NOMO-1 (cell line): Measurements from ENCODE around the gene PSAT1.

Source experiments
- DNase-seq, 2 experiments: peaks; one replicate each; lab custom pipeline; 2025; ENCODE audit not compliant: unreplicated experiment in 2 of 2; lab: John Stamatoyannopoulos, UW

Gene PSAT1

GRCh38 chr9:78292026-78292425 lies 4.9 kb upstream of the PSAT1 start:
- DNase-seq: no peak

- DNase-seq: no peak
These were observed 4.0 kb upstream of the PSAT1 start for GRCh38 chr9:78292716-78293497.

GRCh38 chr9:78294290-78295176 lies 2.4 kb upstream of the PSAT1 start:
- DNase-seq: no peak

- DNase-seq: no peak
These were observed 1.7 kb upstream of the PSAT1 start for GRCh38 chr9:78295177-78295575.

DNA sequence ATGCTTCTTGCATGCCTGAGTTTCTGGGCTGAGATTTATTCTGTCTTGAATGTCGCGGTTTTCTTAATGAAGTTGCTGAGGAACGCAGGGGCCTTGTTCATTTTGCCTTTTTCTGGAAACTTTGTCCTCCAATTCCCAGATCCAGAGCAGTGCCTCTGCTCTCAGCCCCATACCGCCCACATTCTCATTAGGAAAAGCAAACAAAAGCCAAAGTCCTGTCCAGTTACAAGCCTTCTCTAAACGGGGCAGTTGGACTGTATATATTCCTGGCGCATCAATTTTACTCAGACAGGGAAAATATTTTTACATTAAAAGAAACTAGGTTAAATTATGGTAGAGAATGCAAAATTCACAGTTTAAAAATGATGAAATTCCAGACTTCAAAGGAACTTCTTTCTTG lies 1.2 kb upstream of the PSAT1 start:
- DNase-seq: no peak

DNA sequence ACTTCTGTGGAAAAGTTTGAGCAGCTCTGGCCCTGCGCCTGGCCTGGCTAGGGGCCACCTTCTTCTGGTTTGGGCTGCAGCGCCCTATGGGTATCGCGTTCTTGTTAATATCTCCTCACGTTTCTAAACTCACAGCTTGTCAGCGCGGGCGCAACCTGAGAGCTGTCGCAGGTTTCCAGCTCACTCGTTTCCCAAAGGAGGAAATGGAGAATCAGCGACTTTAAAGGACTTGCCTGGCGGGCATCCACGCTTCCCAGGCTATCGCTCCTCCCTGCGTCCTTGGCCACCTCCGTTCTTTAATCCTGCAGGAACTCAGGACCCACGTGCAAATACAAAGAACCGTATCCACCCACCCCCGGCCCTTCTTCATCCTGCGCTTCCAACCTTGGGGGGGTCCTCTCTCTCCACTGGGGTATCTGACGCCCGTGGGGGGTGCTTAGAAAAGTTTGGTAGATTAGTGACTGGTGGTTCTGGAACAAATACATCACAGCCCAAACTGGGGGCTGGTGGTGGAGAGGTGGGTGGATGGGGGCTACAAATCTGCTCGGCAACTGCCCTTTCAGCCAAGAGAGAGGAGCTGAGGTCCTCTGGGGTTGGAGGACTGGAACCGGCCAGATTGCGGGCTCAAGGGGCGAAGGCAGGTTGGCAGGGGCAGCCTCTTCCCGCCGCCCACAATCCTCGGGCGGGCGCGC lies 578 bp upstream of the PSAT1 start:
- no peak for DNase-seq

- DNase-seq: no peak
These were observed 692 bp downstream of the PSAT1 start for GRCh38 chr9:78297672-78297961.

DNA sequence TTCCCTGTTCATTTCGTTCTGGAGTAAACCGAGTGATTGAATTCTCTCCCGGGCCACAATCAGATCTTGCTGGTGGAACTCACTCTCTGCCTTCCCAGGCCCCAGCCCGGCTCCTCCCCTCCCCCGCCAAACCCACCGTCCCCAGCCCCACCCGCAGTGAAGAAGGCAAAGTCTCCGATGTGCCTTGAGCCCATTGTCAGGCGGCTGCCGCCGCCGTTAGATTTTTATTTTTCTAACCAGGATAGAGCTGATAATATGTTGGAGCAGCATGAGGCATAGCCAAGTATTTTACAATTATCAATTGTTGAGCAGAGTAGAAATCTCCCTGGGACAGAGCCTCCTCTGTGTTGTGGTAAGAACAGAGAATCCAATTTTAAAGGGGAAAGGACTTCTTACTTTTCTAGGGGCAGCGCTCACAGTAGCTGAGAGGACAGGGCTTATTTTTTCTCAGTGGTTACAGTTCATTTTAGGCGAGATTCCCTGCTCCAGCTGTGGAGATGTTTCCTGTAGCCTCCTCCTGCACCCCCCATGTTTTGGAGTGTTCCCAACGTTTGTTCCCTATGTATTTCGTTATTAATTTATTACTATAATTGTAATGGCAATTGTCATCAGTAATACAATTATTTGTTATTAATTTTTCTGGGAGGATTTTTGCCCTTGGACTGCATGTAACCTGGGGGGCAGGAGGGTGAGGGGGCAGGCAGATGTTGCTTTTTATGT lies 1.3 kb downstream of the PSAT1 start:
- no peak for DNase-seq

DNA sequence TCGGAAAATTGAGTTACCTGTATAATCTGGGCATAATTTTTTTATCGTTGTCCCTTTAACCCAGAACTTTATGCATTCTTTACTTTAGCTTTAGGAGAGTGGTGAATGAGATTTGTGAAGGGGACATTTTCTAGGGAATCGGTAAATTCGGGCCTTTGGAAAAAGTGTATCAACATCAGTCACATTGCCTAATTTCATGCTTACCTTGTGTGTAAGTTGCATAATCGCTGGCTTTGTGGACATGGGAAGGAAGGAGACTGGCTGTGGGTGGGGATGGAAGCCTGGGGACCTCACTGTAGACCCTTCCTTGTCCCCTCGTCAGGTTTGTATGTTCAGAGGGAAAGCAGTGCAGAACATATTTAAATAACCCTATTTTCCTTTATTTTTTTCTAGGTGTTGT lies 3.3 kb downstream of the PSAT1 start:
- no peak for DNase-seq

DNA sequence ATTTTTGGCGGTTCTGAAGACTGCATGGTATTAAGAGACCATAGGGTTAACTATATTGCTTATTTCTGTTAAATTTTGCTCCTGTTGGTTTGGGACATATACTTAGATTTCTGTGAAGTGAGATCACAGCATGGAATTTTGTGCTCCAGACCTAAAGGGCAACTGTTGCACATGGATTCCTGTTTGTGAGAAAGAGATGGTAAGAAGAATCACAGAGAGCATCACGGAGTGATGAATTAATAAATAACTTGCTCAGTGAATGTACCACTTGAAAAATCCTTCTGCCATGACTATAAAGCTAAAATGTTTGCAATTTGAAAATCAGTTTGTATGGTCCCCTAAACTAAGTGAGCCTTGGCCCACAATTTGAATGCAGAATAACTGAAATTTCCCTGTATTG lies 4.5 kb downstream of the PSAT1 start:
- no peak for DNase-seq

GRCh38 chr9:78303377-78304062 lies 6.6 kb downstream of the PSAT1 start:
- DNase-seq: no peak

GRCh38 chr9:78304357-78304756 lies 7.4 kb downstream of the PSAT1 start:
- DNase-seq: no peak

GRCh38 chr9:78306222-78307076 lies 9.5 kb downstream of the PSAT1 start:
- no peak for DNase-seq

GRCh38 chr9:78307360-78307759 lies 10.4 kb downstream of the PSAT1 start:
- no peak for DNase-seq

DNA sequence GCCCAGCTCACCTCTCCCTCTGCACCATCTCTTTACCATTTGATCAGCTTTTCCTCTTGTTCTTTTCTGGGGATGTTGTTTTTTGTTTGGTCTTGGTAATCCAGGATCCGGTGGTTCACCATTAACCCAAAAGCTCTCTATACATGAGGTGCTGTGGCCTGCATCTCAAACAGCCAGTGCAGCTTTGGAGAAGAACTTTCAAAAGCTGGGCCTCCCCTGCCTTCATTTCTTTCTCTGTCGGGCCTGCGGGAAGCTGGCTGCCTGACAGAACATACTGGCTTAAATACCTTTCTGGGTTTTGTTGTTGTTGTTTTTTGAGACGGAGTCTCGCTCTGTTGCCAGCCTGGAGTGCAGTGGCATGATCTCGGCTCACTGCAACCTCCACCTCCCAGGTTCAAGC lies 12.1 kb downstream of the PSAT1 start:
- DNase-seq: no peak

GRCh38 chr9:78311075-78311474 lies 14.2 kb downstream of the PSAT1 start:
- DNase-seq: no peak

DNA sequence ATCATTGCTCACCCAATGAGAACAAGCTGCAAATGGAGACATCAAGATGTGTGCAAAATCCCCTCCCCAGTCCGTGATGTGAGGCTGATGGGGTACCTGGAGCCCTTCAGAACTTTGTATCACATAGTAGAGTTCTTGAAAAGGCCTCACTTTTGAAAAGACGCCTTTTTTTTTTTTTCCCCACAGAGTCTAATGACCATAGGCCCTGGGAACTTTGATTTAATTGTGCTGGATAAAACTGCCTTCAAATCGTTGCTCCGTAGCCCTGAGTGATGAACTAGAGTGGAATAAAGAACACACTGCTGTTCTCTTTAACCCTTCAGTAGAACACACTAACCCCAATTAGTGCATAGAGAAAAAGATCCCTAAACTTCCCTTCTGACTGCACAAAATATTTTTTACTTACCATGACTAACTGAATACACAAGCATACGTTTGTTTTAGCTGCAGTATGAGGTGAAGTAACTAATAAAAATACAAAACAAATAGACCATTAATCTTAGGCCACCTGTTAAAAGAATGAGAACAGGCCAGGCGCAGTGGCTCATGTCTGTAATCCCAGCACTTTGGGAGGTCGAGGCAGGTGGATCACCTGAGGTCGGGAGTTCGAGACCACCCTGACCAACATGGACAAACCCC lies 15.1 kb downstream of the PSAT1 start:
- DNase-seq: no peak

DNA sequence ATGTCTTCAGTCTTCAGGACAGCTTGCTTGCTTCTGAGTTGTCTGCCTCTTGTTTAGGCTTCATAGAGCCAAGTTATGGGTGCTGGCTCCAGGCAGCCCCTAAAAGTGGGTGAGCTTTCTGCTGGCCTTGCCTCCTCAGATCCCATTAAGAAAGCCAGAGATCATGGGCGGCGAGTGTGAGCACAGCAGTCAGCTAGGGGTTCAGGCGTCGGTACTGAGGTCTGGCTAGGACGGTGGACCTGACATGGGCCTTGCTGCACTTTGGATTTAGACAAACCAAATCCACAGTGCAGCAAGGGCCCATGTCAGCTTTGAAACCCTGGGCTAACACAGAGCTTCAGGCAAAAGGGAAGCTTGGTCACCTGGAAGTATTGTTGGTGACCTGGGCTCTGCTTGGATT lies 17.6 kb downstream of the PSAT1 start:
- no peak for DNase-seq
